Transverse colon (tissue), 3 donors: ENCODE data around the gene EIF2AK2.

ENCODE experiments used
- CTCF ChIP-seq, 5 experiments: fragments of 200-600 bp in 3 of 5; fragments of 450-650 bp in 2 of 5; sonication (generic) in 3 of 5; IDR thresholded peaks; 1 replicate in 2 of 5; 2 replicates in 3 of 5; pipeline ENCODE4 v1.5.1; 2016 to 2017; ENCODE audit warnings: antibody characterized with exemption in 5 of 5, inconsistent platforms in 3 of 5, mild to moderate bottlenecking in 2 of 5, moderate library complexity in 1 of 5
- POLR2A ChIP-seq: fragments of 450-650 bp; IDR thresholded peaks from one replicate; pipeline ENCODE4 v1.6.1; 2016; ENCODE audit warnings: antibody characterized with exemption, mild to moderate bottlenecking, moderate library complexity

- TF ChIP-seq CTCF (IDR thresholded peaks at IDR 0.05) = no peak
- TF ChIP-seq POLR2A = no peak
Observed at GRCh38 chr2:37132914-37133313, 23.9 kb downstream of the EIF2AK2 start.
